GM18873 (cell line): Measurements from ENCODE around the gene DOCK8.
"Not testable (repeated sequence)": the region's sequence is repeated elsewhere in the genome, so short reads cannot be mapped to it uniquely, and the experiment has no call there.

Experiments used
- ATAC-seq: cut with Tn5 transposase; IDR thresholded peaks from one replicate; pipeline ENCODE4 v1.9.1; 2021; ENCODE audit warnings: mild to moderate bottlenecking, moderate library complexity, moderate number of reproducible peaks; ENCODE audit not compliant: unreplicated experiment, low FRiP score

The DOCK8 gene

GRCh38 chr9:401223-401622, 186.6 kb downstream of the DOCK8 start:
- no peak for ATAC-seq

DNA sequence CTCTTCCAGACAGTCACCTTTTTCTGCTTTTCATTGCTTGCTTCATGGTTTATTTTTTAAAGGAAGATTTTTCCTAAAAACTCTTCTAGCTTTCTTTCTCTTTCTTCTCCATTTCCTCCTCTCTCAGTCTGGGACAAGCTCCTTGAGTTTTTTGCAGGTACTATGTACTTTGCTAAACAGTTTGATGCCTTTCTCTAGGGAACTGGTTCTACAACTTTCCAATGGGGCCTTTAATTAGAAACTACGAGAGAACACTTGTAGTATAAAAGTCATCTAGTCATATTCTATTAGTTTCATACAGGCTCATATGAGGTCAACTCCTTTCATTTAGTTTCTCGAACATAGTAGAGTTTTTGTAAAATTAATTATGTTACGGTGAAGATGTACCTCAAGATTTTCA, 189.6 kb downstream of the DOCK8 start:
- ATAC-seq: no peak

DNA sequence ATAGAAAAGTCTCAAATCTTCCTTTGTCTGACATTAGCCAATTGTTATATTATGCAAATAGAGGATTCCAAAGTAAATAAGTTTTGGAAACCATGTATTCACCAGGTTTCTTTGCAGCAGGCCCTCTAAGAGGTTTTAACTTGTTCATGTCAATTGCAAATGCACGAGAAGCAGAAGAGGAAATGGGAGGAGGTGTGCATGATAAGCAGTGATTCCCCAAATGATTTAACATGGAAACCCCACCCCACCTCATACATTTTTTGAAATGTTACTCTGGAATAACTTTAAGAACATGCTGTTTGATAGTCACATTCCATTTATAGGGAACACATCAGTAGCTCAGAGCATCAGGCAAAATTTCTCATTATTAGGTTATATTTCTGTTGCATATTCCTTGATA, 190.7 kb downstream of the DOCK8 start:
- no peak for ATAC-seq

GRCh38 chr9:406886-407654, 192.4 kb downstream of the DOCK8 start:
- ATAC-seq: no peak

DNA sequence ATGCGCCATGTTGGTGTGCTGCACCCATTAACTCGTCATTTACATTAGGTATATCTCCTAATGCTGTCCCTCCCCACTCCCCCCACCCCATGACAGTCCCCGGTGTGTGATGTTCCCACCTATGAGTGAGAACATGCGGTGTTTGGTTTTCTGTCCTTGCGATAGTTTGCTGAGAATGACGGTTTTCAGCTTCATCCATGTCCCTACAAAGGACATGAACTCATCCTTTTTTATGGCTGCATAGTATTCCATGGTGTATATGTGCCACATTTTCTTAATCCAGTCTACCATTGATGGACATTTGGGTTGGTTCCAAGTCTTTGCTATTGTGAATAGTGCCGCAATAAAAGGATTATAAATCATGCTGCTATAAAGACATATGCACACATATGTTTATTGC, 195.0 kb downstream of the DOCK8 start:
- ATAC-seq: not testable (repeated sequence)

DNA sequence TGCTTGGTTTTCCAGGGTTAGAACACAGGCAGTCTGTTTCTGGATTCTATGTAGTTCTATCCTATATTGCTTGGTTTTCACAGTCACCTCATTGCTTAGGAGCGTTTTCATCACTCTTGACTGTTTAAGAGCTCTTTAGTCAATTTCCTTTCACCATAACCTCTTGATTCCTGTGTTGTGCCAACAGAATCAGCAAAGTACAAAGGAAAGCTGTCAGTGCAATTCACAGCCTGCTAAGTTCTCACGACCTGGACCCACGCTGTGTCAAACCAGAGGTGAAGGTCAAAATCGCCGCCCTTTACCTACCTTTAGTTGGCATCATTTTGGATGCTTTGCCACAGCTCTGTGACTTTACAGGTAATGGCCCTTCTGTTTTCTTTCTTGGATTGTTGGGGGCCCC, 199.9 kb downstream of the DOCK8 start:
- no peak for ATAC-seq

DNA sequence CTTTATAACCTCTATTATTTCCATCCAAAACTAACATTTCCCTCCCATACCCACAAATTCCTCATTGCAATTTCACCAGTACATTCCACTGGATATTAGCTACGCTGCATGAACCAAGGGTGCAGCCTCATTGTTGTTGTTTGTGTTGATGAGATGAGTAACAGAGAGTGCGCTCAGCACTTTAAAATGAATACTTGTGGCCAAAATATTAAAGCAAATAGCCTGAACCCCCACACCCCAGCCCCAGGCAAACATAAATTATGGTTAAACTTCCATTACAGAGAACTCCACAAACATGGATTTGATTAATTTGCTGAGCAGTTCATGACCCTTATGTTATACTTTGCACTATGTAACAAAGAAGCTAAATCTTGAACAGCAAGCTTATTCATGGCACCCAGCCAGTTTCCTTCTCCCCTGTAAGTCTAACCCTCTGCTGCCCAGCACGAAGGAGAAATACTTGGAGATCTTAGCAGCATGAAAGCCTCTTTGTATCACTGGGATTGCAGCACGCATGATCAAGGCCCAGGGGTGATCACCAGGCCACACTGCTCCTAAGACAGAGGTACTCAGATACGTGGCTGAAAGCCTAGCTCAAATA, 205.0 kb downstream of the DOCK8 start:
- ATAC-seq: no peak

- no peak for ATAC-seq
These were observed 207.2 kb downstream of the DOCK8 start for GRCh38 chr9:421896-422295.

DNA sequence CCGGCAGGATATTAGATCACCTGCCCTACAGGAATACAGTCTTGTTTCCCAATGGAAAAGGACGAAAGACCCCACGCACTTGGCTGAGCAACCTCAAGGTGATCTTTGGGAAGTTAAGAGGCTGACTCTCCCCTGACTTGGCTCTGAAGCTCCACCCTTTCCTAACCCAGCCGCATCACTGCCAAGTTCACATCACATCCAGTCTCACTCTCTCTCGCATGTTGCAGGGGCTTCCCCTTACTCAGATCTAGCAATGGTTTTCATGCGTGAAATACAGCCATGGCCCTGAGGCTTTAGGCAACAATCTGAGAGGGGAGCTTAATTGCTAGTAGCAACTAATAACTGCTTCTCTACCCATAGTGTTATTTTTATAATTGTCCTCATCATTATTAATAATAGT, 211.6 kb downstream of the DOCK8 start:
- no peak for ATAC-seq

DNA sequence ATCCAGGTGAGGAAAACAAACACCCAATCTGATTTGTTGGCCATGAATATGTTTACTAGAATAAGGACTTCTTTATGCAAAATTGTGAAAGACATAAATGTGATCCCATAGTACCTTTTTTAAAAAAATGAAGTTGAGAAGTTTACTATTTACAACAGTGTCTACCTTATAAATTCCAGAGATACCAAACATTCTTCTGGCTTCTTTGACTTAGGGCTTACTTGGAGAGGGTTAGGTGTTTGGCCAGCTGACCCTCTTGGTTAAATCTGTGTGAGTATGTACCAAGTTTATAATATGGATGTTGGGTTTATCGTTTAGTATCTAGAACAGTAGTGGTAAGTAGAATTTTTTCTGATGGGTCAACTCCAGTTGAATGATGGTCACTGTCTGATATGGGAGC, 212.3 kb downstream of the DOCK8 start:
- ATAC-seq: no peak

DNA sequence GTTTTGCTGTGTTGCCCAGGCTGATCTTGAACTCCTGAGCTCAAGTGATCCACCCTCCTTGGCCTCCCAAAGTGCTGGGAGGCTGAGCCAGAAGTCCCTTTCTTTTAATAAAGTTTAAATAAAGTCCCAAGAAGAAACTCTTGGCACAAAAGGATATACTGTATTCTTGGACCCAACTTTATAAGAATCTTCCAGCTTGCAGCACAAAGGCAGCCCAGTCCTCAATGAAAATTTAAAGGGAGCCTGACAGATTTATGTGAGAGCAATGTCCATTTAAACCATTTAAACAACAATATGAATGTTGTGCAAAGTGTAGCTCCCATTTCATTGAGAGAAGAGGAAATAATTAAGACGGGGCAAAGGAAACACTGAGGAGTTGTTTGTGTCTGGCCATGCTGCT, 217.0 kb downstream of the DOCK8 start:
- no peak for ATAC-seq

- no peak for ATAC-seq
These were observed 221.8 kb downstream of the DOCK8 start for GRCh38 chr9:436482-436881.

DNA sequence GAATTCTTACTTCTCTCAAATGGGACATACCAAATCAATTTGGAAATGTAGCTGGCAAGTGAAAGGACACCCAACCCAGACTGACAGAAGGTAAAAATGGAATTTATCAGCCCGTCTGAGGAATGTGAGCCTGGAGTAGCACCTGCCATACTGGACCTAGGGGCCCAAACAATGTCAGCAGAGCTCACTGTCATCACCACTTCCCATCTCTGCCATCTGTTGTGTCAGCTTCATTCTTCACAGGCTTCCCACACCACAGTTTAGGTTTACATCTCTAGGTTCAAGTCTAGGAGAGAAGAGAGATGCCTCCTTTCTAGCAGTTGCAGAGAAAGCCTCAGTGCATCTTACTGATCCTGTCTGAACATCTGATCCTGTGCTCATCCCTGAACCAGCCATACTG, 222.4 kb downstream of the DOCK8 start:
- ATAC-seq: no peak

DNA sequence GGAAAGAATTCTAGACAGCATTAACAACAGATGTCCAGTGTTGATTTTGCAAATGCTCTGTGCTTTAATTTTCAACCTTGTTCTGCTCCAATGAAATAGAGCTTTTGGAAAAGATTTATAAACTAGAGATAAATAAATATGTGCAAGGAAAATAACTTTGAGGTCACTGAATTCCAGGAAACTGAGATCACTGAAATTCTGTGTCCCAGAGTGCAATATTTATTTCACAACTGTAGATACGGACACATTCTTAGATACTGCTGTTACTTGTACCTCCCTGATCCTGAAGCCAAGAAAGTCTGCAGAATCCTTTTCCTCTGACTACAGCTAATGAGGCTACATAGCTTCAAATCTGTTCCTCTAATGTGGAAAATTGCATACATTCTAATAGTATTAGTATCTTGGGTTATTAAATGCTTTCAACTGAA, 222.9 kb downstream of the DOCK8 start:
- ATAC-seq: no peak

DNA sequence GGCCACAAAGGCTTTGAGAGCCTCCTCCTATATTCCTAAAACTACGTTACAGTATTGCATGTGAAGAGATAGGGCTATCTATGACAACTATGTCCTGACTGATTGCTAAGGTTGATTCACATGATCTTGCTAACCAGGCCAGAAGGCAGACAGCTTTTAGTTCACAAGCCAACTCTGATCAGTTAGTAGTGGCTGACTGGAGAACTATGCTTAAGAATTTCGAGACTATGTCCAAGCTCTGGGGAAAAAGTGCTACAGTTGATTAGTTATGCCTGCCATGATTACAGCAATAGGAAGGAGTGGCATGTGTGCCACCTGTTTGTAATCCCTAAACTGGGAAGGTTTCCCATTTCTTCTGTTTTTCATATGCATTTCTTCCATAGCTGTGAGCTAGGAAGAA, 223.4 kb downstream of the DOCK8 start:
- ATAC-seq: no peak

DNA sequence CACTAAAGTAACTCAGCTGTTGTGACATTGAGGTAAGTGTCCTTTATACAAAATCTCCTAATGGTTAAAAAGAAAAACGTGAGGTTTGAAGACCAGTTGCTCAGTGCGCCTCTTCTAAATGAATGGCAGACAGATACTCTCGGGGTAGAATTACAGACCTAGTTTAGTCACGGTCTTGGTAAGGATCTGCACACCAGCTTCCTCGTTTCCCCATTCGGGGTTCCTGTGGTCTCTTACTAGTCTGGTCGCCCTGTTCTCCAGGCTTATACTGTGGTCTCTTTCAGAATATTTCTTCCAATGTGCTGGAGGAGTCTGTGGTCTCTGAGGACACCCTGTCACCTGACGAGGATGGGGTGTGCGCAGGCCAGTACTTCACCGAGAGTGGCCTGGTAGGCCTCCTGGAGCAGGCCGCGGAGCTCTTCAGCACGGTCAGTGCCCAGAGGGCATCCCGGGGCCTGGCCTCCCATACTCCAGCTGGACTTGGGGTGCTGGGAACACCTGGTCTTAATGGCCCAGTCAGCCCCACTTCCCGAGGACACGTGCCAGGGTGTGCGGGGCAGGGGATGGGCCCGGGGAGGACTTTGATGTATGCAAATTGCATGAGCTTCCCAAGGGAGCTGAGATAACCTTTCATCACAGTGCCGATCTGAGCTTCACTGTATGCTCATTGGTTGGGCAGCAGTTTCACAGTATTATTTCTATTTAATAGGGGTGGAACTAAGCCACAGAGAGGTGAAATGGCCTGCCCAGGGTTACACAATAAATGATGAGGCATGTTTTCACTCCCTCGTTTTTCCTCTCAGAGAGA, 224.5 kb downstream of the DOCK8 start:
- ATAC-seq: no peak

- ATAC-seq: no peak
These were observed 226.5 kb downstream of the DOCK8 start for GRCh38 chr9:441126-441525.

GRCh38 chr9:444528-444927, 229.9 kb downstream of the DOCK8 start:
- ATAC-seq: no peak

DNA sequence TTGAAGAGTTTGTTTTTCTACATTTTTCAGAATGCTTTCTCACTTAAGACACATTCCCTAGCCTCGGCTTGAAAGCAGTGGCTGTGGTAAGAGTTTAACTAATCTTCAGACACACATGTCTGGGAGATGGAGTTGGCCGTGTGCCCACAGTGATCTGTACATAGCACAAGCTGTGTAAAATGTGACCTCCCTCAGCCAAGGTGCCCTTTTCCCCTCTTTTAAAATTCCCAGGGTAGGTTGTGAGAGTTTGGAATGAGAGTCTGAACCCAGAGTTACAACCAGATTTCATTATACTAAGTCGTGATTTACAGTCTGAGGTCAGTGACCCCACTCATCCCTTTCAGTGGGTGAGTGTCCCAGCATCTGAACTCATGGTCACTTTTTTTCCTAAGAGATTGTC, 230.4 kb downstream of the DOCK8 start:
- ATAC-seq: no peak

DNA sequence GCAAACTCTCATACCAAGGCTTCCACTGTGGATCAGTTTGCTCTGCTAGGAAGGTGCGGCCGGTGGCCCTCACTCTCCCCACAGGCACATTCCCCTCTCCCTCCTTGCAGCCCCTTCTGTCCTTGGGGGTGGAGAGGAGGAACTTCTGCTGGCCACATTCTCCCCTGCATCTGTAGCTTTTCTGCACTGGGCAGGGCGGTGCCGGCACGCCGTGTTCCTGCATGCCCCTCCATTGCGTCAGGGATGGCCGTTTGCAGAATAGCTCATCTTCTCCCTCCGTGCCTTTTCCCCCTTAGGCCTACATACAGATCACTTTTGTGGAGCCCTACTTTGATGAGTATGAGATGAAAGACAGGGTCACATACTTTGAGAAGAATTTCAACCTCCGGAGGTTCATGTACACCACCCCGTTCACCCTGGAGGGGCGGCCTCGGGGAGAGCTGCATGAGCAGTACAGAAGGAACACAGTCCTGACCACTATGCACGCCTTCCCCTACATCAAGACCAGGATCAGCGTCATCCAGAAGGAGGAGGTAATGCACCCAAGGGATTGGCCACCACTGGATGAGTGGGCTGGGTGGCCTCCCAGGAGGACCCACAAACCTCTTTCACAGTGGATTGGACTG, 231.5 kb downstream of the DOCK8 start:
- no peak for ATAC-seq
